Measurements from ENCODE around the gene DNAH11. TPM values are rescaled to one million over a fixed set of nuclear protein-coding genes. Genes with fewer than 3 reads are reported as not detected.
"Not testable (repeated sequence)": the region's sequence is repeated elsewhere in the genome, so short reads cannot be mapped to it uniquely, and the experiment has no call there.

Gene DNAH11
- total RNA-seq, 1 donor from 2014 or later, result 0.03 TPM

GRCh38 chr7:21903020-21903786 is 360.4 kb downstream of the DNAH11 start:
- intact Hi-C loops (cut with DNase I), result no loop called here
- peak; percentile 59 for ATAC-seq (ENCODE audit: poor library complexity)
- no peak for DNase-seq

DNA sequence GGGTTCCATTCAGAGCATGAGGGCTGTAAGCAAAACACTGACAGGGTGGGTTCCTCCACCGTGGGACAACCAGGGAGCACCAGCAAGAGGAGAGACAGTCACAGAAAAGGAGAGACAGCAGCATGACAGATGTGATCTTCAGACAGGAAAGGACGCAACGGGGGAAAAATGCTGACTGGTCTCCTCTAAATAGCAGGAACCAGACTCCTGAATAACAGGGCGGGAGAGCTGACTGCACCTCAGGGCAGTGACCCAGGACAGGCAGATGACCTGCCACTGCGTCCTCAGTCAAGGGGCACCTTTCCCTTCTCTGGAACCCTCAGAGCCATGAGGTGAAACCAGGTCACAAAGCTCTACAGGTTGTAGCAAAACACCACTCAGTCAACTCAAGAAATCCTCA is 365.9 kb downstream of the DNAH11 start:
- DNase-seq (no peak), ATAC-seq (ENCODE audit: poor library complexity) (no peak)
- intact Hi-C loops (cut with DNase I), result no loop called here

DNA sequence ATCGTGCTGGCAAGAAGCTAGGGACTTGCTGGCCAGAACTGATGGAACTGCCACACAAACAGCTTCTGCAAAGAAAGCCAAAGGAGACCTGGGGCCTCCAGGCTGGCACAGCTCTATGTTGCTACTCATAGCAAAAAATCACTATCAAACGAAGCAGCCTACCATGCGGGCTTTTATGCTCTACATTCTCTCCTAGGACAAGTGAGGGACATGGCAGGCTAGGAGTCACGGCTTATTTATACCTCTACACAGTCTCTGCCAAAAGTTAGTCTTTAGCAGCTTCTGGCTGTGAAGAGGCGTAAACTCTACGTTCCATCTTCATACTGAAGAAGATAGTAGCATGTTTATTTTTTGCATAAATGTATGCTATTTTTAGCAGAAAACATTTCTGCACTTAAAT is 367.4 kb downstream of the DNAH11 start:
- intact Hi-C loops (cut with DNase I), result no loop called here
- peak; percentile 84 for ATAC-seq (ENCODE audit: poor library complexity)
- no peak for DNase-seq

DNA sequence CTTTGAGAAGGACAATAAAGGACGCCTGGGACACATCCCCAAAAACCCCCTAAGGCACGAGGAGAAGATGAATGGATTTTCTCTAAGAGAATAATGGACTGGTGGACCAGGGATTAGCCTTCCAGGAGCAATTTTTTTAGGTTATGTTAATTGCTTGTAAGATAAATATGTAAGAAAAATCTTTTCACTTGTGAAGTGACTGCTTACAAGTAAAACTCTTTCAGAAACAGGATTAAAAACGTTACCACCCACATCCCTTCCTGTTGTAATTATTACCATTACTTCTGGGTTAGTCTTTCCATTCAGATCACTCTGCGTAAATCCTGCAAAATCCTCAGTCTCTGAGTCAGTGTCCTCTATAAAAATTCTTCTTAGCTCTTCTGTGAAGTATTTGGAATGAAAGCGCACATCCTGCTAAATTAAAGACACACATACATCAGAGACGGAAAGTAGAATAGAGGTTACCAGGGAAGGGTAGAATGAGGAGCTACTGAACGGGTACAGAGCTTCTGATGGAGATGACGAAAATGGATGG is 368.6 kb downstream of the DNAH11 start:
- ATAC-seq (ENCODE audit: poor library complexity) (no peak), DNase-seq (no peak)
- intact Hi-C loops (cut with DNase I), result no loop called here

DNA sequence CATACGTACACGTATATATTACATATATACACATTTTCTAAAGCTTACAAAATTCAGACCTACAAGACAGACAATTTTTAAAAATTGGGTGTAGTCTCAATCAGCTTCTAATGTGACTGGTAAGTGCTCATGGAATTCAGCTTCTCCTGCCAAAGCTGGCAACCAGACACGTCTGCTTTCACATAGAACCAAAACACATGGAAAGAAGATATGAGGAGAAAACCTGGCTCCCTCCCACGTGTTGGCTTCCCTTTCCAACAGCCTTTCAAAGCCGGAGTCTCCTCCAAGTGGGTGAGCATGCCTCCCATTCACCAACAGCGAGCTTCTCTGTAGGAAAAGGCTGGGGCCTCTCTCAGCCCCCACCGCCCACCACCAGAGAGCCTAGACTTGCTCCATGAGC is 369.5 kb downstream of the DNAH11 start:
- ATAC-seq (ENCODE audit: poor library complexity) (peak; percentile 78), DNase-seq (peak; percentile 70)
- intact Hi-C loops (cut with DNase I), result no loop called here

- intact Hi-C loops (cut with DNase I), result no loop called here
- DNase-seq, result no peak
- no peak for ATAC-seq (ENCODE audit: poor library complexity)
Observed at GRCh38 chr7:21912931-21913780, 370.3 kb downstream of the DNAH11 start.

GRCh38 chr7:21914671-21915070 is 371.8 kb downstream of the DNAH11 start:
- DNase-seq, result no peak
- intact Hi-C loops (cut with DNase I), result no loop called here
- no peak for ATAC-seq (ENCODE audit: poor library complexity)

GRCh38 chr7:21915140-21915539 is 372.3 kb downstream of the DNAH11 start:
- DNase-seq, result no peak
- intact Hi-C loops (cut with DNase I), result no loop called here
- ATAC-seq (ENCODE audit: poor library complexity), result no peak

GRCh38 chr7:21916176-21916575 is 373.3 kb downstream of the DNAH11 start:
- ATAC-seq (ENCODE audit: poor library complexity) (no peak), DNase-seq (no peak)
- intact Hi-C loops (cut with DNase I), result no loop called here

- no peak for DNase-seq
- intact Hi-C loops (cut with DNase I), result no loop called here
- no peak for ATAC-seq (ENCODE audit: poor library complexity)
Observed at GRCh38 chr7:21916629-21917028, 373.8 kb downstream of the DNAH11 start.

- no peak for DNase-seq
- ATAC-seq (ENCODE audit: poor library complexity), result no peak
- intact Hi-C loops (cut with DNase I), result no loop called here
Observed at GRCh38 chr7:21918216-21918615, 375.4 kb downstream of the DNAH11 start.

- no peak for DNase-seq
- ATAC-seq (ENCODE audit: poor library complexity), result no peak
- intact Hi-C loops (cut with DNase I), result no loop called here
Observed at GRCh38 chr7:21920936-21921335, 378.1 kb downstream of the DNAH11 start.

- ATAC-seq (ENCODE audit: poor library complexity), result no peak
- intact Hi-C loops (cut with DNase I), result no loop called here
- no peak for DNase-seq
Observed at GRCh38 chr7:21922605-21923004, 379.8 kb downstream of the DNAH11 start.

- ATAC-seq (ENCODE audit: poor library complexity) (peak; percentile 91), DNase-seq (no peak)
- intact Hi-C loops (cut with DNase I), result no loop called here
Observed at GRCh38 chr7:21923658-21924057, 380.8 kb downstream of the DNAH11 start.

DNA sequence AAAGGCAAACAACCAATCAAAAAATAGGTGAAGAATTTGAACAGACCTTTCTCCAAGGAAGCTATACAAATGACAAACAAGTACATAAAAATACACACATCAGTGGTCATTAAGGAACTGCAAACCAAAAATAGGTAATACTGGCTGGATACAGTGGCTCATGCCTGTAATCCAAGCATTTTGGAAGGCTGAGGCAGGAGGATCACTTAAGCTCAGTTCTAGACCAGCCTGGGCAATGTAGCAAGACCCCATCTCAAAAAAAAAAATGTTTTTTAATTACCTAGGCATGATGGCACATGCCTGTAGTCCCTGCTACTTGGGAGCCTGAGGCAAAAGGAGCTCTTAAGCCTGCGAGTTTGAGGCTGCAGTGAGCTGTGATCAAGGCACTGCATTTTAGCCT is 383.6 kb downstream of the DNAH11 start:
- intact Hi-C loops (cut with DNase I), result no loop called here
- ATAC-seq (ENCODE audit: poor library complexity) (no peak), DNase-seq (no peak)

GRCh38 chr7:21927693-21928092 is 384.9 kb downstream of the DNAH11 start:
- ATAC-seq (ENCODE audit: poor library complexity), result no peak

GRCh38 chr7:21933293-21933692 is 390.5 kb downstream of the DNAH11 start:
- intact Hi-C loops (cut with DNase I), result not testable (repeated sequence)

More at GRCh38 chr7:21927693-21928092, 384.9 kb downstream of the DNAH11 start:
- intact Hi-C loops (cut with DNase I), result no loop called here
- no peak for DNase-seq

GRCh38 chr7:21934808-21935207 is 392.0 kb downstream of the DNAH11 start:
- no peak for DNase-seq
- intact Hi-C loops (cut with DNase I), result no loop called here
- no peak for ATAC-seq (ENCODE audit: poor library complexity)

More at GRCh38 chr7:21933293-21933692, 390.5 kb downstream of the DNAH11 start:
- not testable (repeated sequence) for ATAC-seq (ENCODE audit: poor library complexity); DNase-seq

GRCh38 chr7:21938463-21938862 is 395.6 kb downstream of the DNAH11 start:
- intact Hi-C loops (cut with DNase I), result no loop called here
- no peak for DNase-seq
- no peak for ATAC-seq (ENCODE audit: poor library complexity)

Measured in Right ventricle myocardium superior (tissue), 1 donor.